MCF 10A (cell line): ENCODE data around the gene PPIG. TPM values are rescaled to one million over a fixed set of nuclear protein-coding genes. Genes with fewer than 3 reads are reported as not detected.

Experiments used
- BruUV-seq: library from RNA; stranded (reverse); fragments of 400-500 nt; replicated peaks from 2 replicates; lab custom pipeline; 2021; lab: Mats Ljungman, UMichigan
- CTCF ChIA-PET: fragments of 300-600 bp; sonication (Branson Sonifier 250); formaldehyde crosslinking; extraction: SDS; loops from one replicate; lab custom pipeline; 2021; ENCODE audit warnings: antibody characterized with exemption, inconsistent platforms; lab: Yijun Ruan, JAX
- POLR2A ChIA-PET: fragments of 300-600, 350-650 bp; sonication (Branson Sonifier 250); formaldehyde crosslinking; extraction: SDS; loops from one replicate; lab custom pipeline; 2020; ENCODE audit warnings: antibody characterized with exemption, inconsistent platforms; lab: Yijun Ruan, JAX
- DNase-seq: peaks from one replicate; pipeline ENCODE4 v3.0.0-alpha.2; 2018; ENCODE audit not compliant: unreplicated experiment
- H3K27ac Mint-ChIP-seq: one replicate; pipeline ENCODE4 v1.8.0; 2022; ENCODE audit warnings: mild to moderate bottlenecking, low read depth, mixed read lengths; ENCODE audit not compliant: unreplicated experiment
- H3K27me3 Mint-ChIP-seq: one replicate; pipeline ENCODE4 v1.8.0; 2022; ENCODE audit warnings: mixed read lengths; ENCODE audit not compliant: insufficient read depth, unreplicated experiment
- H3K36me3 Mint-ChIP-seq: one replicate; pipeline ENCODE4 v1.8.0; 2022; ENCODE audit warnings: mild to moderate bottlenecking, moderate library complexity, mixed read lengths; ENCODE audit not compliant: insufficient read depth, unreplicated experiment
- H3K4me1 Mint-ChIP-seq: one replicate; pipeline ENCODE4 v1.8.0; 2022; ENCODE audit warnings: mixed read lengths; ENCODE audit not compliant: insufficient read depth, unreplicated experiment
- H3K4me3 Mint-ChIP-seq: one replicate; pipeline ENCODE4 v1.8.0; 2022; ENCODE audit warnings: mild to moderate bottlenecking, moderate library complexity, mixed read lengths; ENCODE audit not compliant: unreplicated experiment
- H3K9me3 Mint-ChIP-seq: one replicate; pipeline ENCODE4 v1.8.0; 2022; ENCODE audit warnings: mixed read lengths; ENCODE audit not compliant: unreplicated experiment
- CTCF ChIP-seq: fragments of 200-600 bp; IDR thresholded peaks from one replicate; pipeline ENCODE4 v1.8.0; 2022; ENCODE audit warnings: antibody characterized with exemption, mild to moderate bottlenecking; ENCODE audit not compliant: unreplicated experiment
- intact Hi-C: fragments of 100-400 bp; cut with micrococcal nuclease; formaldehyde crosslinking; loops from 2 replicates; pipeline ENCODE4 v1.14.1; 2022
- total RNA-seq: library from RNA; stranded (reverse); gene quantifications from 2 replicates; pipeline ENCODE4 v1.2.3, GENCODE V29; 2022

The PPIG gene
- total RNA-seq, 1 experiment from 2014 or later, result 64.7 TPM

- no peak for TF ChIP-seq CTCF
- H3K4me1 Mint-ChIP-seq, result no peaks in the 10 kb centered on the region
- ChIA-PET CTCF (interaction anchor here (0.6 kb wide), 3 partner anchors 13 to 231 kb away, joined by 3 to 5 read pairs (median 3); no protein-coding TSS in a partner anchor), POLR2A (interaction anchor here (0.9 kb wide), 1 partner anchor 154 kb away, joined by 3 read pairs; the partner anchor contains the start of gene METTL5)
- BruUV-seq, result no TSS peak
- no peaks in the 10 kb centered on the region for H3K36me3 Mint-ChIP-seq
- H3K27me3 Mint-ChIP-seq, result no peaks in the 10 kb centered on the region
- intact Hi-C loops, result no loop called here
- H3K4me3 Mint-ChIP-seq, result no peak overlapping the region
- no peak for DNase-seq
- no peak overlapping the region for H3K27ac Mint-ChIP-seq
- no peaks in the 10 kb centered on the region for H3K9me3 Mint-ChIP-seq
Measured at GRCh38 chr2:169670215-169670651, 86.1 kb downstream of the PPIG start.

GRCh38 chr2:169670937-169671336 is 86.8 kb downstream of the PPIG start:
- H3K27ac Mint-ChIP-seq, result no peak overlapping the region

GRCh38 chr2:169672406-169672805 is 88.3 kb downstream of the PPIG start:
- H3K4me3 Mint-ChIP-seq, result no peak overlapping the region
- no peaks in the 10 kb centered on the region for H3K4me1 Mint-ChIP-seq
- no TSS peak for BruUV-seq
- intact Hi-C loops, result no loop called here
- DNase-seq, result no peak
- no peaks in the 10 kb centered on the region for H3K36me3 Mint-ChIP-seq
- POLR2A ChIA-PET, result interaction anchor here (0.7 to 1.4 kb wide), 2 partner anchors 37 to 88 kb away, joined by 3 read pairs; partner anchors contain the start of gene PPIG
- no peak overlapping the region for H3K27ac Mint-ChIP-seq
- no peak for TF ChIP-seq CTCF
- H3K9me3 Mint-ChIP-seq, result no peaks in the 10 kb centered on the region
- CTCF ChIA-PET, result no interaction called here
- no peaks in the 10 kb centered on the region for H3K27me3 Mint-ChIP-seq

More at GRCh38 chr2:169670937-169671336, 86.8 kb downstream of the PPIG start:
- Mint-ChIP-seq H3K4me3 (no peak overlapping the region), H3K27me3 (no peaks in the 10 kb centered on the region), H3K4me1 (no peaks in the 10 kb centered on the region), H3K9me3 (no peaks in the 10 kb centered on the region), H3K36me3 (no peaks in the 10 kb centered on the region)
- CTCF ChIA-PET, result interaction anchor here (0.6 kb wide), 1 partner anchor 98 kb away, joined by 4 read pairs; no protein-coding TSS in a partner anchor
- TF ChIP-seq CTCF, result no peak
- BruUV-seq, result no TSS peak
- intact Hi-C loops, result no loop called here
- POLR2A ChIA-PET, result no interaction called here
- DNase-seq, result no peak

GRCh38 chr2:169673106-169673505 is 89.0 kb downstream of the PPIG start:
- Mint-ChIP-seq H3K36me3 (no peaks in the 10 kb centered on the region), H3K27me3 (no peaks in the 10 kb centered on the region), H3K4me1 (no peaks in the 10 kb centered on the region), H3K27ac (no peak overlapping the region), H3K9me3 (no peaks in the 10 kb centered on the region), H3K4me3 (no peak overlapping the region)
- POLR2A ChIA-PET, result interaction anchor here (1.4 kb wide), 1 partner anchor 89 kb away, joined by 3 read pairs; the partner anchor contains the start of gene PPIG
- no TSS peak for BruUV-seq
- intact Hi-C loops, result no loop called here
- TF ChIP-seq CTCF, result no peak
- DNase-seq, result no peak
- CTCF ChIA-PET, result no interaction called here
